ENCODE measurements around the gene WDR62.

The WDR62 gene

DNA sequence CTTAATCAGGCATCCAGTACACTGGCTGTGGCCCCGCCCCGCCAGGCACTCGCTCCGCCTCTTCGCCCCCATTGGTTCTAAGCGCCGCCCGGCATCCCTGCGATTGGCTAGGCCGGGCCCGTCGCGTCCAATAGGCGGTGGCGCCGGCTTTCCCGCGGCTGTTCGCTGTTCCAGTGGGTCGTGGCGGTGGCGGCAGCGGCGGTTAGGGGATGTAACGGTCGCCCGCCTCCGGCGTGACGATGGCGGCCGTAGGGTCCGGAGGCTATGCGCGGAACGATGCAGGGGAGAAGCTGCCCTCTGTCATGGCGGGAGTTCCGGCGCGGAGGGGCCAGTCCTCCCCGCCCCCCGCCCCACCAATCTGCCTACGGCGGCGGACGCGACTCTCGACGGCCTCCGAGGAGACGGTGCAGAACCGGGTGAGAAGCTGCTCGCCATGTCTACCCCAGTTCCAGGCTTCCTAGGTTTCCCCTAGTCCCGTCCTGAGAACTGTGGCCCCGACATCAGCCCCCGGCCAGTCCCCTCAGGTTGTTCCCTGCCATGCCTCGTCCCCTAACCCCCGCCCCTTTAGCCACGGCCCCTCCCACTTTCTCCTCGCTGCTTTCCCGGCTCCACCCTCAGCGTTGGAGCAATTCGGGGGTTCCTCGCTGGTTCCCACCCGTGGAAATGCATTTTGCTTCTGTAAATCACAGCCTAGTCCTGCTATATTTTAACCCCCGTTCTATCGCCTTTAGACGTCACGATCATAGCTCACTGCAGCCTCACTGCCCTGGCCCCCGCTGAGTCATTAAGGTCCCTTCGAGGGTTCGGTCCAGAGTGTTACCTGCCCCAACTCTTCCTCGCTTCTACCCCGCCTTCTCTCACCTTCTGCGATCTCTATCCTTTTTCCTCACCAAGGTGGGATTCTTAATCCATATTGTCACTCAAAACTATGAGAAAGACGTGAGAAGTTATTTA lies at the start of gene WDR62:
WDR62 (plus strand) TSS at position 165 of the 954 bp plus-strand sequence; CDS start at position 240, 75 bp downstream.
- peak; percentile 96 for DNase-seq

DNA sequence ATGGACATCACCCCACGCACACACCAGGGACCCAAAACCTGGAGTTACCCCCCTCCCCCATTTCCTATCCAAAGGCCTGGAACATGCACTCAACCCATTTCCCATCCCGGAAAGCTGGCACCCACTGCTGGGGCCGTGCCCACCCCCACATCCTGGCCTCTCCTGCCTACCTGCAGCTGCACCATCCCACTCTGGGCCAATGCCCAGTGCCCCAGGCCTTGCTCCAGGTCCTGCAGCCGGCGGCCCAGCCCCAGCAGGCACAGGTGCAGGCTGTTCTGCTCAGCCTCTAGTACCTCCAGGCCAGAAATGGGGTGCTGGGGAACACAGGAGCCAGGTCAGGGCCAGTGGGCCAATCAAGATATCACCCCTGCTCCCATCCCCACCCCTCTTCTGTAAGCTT lies 47.7 kb upstream of the WDR62 start:
- DNase-seq, result no peak

DNA sequence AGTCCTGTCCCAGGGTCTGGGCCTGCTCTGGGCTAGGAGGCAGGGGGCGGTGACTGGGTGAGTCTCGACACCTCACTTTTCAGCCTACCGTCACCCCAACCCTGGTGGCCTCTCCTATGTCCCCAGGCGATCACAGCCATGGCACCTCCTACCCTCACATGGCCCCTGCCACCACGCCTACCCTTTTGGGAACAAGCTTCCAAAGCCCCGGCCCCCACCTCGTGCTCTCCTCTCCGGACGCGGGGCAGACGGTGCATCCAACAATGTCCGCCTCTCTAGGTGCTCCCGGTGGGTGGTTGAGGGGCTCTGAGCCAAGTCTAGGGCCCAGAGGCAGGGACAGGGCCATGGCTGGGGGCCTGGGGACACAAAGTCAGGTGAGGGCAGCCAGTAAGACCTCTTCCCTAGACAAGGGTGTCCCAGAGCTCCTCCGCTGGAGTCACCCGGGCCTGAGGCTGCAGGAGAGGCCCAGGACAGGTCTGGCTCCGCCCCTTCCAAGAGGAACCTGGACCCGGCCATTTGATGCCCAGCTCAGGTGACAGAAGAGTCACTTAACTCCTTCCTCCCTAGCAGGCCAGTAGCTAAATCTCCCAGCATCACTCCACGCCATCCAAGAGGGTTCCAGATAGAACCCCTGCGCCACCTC lies 46.2 kb upstream of the WDR62 start, which contains the start of gene SYNE4:
SYNE4 (minus strand) TSS at position 478 of the 643 bp plus-strand sequence; CDS start at position 346, 132 bp downstream.
- DNase-seq, result no peak

DNA sequence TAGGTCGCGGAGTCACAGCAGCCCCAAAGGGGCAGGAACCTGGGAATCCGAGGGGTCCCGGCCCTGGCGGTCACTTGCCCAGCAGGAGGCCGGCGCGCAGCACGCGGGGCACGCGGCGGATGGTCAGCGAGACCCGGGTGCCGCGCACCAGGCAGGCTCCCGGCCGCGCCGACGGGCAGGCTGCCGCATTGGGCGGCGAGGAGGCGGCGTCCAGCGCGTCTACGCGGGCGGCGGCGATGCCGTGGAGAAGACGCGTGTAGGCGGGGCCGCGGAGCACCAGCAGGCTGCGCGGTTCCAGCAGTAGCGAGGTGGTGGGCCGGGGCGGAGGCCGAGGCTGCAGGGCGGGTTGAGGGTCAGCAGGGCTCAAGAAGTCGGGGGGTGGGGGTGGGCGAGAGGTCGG lies 45.5 kb upstream of the WDR62 start:
- peak; percentile 68 for DNase-seq

GRCh38 chr19:36009633-36010379 lies 44.9 kb upstream of the WDR62 start:
- no peak for DNase-seq

DNA sequence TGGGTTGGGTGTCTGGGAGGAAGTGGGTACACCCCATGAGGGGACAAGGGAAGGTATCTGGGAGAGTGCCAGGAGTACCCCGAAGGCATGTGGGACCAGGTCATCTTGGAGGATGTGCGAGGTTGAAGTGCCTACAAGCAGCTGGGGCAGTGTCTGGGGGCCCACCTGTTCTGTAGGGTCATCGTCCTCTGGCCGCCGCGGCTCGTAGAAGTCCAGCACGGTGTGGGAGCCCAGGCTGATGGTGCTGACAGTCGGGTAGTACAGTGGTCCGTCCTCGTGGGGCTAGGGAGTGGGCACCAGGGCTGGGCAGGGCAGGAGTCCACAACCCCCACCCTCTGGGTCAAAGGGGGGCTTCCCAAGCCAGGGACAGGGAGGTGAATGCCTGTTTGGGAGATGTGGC lies 44.3 kb upstream of the WDR62 start:
- no peak for DNase-seq

- DNase-seq, result no peak
Observed at GRCh38 chr19:36013280-36014011, 41.3 kb upstream of the WDR62 start.

- peak; percentile 99 for DNase-seq
Observed at GRCh38 chr19:36014012-36014924, 40.4 kb upstream of the WDR62 start, which contains the start of gene ALKBH6. ALKBH6 (minus strand) TSS chr19:36014213; CDS start chr19:36013397, 816 bp downstream.

DNA sequence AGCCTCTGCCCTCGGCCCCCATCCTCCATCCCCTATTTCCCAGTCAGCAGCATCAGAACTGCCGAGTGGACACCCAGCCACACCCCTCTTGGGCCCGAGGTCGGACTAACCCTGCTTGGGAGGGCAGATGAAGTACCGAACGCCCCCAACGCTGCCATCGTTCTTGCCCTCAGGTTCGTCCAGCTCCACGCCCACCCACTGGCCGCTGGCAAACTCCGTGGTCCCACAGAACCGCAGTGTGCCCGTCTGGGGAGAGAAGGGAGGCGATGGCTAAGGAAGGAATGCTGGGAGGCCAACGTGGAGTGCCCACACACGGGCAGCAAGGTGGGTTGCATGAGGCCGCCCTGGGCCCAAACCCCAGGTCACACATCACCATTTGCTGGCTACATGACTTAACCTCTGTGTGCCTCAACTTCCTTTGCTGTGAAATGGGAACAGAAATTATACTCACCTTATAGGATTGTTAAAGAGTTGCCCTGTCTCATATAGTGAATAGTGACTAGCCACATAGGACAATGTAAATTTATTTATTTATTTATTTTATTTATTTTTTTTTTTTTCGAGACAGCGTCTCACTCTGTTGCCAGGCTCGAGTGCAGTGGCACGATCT lies 35.5 kb upstream of the WDR62 start:
- no peak for DNase-seq

DNA sequence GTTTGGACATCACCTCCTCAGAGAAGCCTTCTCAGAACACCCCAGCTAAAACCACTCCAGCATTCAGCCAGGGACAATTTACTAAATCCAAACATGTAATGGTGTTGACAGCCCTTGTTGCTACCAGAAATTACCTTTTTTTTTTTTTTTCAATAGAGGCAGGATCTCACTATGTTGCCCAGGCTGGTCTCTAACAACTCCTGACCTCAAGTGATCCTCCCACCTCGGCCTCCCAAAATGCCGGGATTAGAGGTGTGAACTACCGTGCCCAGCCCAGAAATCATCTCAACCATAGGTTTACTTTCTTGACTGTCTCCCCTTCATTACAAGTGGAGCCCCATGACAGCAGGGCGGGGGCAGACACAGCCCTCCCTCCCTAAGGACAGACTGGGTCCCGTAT lies 31.3 kb upstream of the WDR62 start:
- DNase-seq, result peak; percentile 13

- peak; percentile 2 for DNase-seq
Observed at GRCh38 chr19:36025541-36025940, 29.2 kb upstream of the WDR62 start.

- no peak for DNase-seq
Observed at GRCh38 chr19:36026091-36026876, 28.4 kb upstream of the WDR62 start.

DNA sequence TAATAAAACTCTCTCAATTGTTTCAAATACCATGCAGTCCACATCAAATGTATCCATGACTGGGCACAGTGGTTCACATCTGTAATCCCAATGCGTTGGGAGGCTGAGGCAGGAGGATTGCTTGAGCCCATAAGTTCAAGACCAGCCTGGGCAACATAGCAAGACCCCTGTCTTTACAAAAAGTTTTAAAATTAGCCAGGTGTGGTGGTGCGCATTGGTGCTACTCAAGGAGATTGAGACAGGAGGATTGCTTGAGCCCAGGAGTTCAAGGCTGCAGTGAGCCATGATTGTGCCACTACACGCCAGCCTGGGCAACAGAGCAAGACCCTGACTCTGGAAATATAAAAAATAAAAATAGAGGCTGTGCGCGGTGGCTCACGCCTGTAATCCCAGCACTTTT lies 27.0 kb upstream of the WDR62 start:
- no peak for DNase-seq

GRCh38 chr19:36028313-36029041 lies 26.2 kb upstream of the WDR62 start:
- DNase-seq, result no peak

- DNase-seq, result no peak
Observed at GRCh38 chr19:36030264-36031148, 24.2 kb upstream of the WDR62 start.

DNA sequence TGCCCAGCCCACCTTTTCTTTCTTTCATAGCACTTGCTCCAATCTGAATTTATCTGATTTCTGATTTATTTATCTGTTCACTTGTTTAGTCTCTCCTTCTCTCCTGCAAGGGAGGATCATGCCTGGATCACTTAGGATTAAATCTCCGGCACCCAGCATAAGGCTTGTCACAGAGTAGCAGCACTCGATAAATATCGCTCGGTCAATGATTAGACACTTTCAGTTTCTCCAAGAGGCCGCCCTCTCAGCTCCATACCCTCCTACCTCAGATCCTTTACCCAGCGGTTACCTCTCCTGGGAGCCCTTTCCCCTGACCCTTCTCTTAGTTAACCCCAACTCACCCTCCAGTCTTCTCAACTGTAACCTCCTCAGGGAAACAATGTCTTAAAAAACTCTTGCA lies 23.4 kb upstream of the WDR62 start:
- no peak for DNase-seq

GRCh38 chr19:36032251-36033104 lies 22.2 kb upstream of the WDR62 start, which contains the start of gene CLIP3:
CLIP3 (minus strand) TSS chr19:36032873; CDS start chr19:36032357, 516 bp downstream.
- peak; percentile 88 for DNase-seq

Measured in left hindlimb (tissue), 1 donor.